PC-3 (cell line): ENCODE results near the gene PCBD1.

Experiments
- CTCF ChIP-seq: fragments of 300-600 bp; sonication (generic); conservative IDR thresholded peaks from 2 replicates; pipeline ENCODE4 v1.5.1; 2017; ENCODE audit warnings: antibody characterized with exemption, low read depth, mild to moderate bottlenecking, low read length
- EZH2 ChIP-seq: fragments of 300-600 bp; sonication (generic); IDR thresholded peaks from one replicate; pipeline ENCODE4 v1.6.1; 2017; ENCODE audit warnings: antibody characterized with exemption, mild to moderate bottlenecking, low read length; ENCODE audit not compliant: unreplicated experiment

- TF ChIP-seq CTCF (no peak), EZH2 (no peak)
These were observed 3.6 kb downstream of the PCBD1 start for GRCh38 chr10:70884741-70885140.
